ENCODE data around the gene RPGR.

- TF ChIP-seq OSR1 (CRISPR knock-in tag; IDR thresholded peaks at IDR 0.05): no peak
- TF ChIP-seq GLIS3 (CRISPR knock-in tag; IDR thresholded peaks at IDR 0.05): no peak
- no peak for TF ChIP-seq TSHZ2 (CRISPR knock-in tag; IDR thresholded peaks at IDR 0.05)
- no peak for TF ChIP-seq RARB (CRISPR knock-in tag; IDR thresholded peaks at IDR 0.05)
- no peak for TF ChIP-seq ZNF8 (CRISPR knock-in tag; IDR thresholded peaks at IDR 0.05)
- TF ChIP-seq TCF4 (CRISPR knock-in tag; IDR thresholded peaks at IDR 0.05; ENCODE audit: borderline replicate concordance): no peak
- TF ChIP-seq TOX (CRISPR knock-in tag; IDR thresholded peaks at IDR 0.05; ENCODE audit: borderline replicate concordance): no peak
- TF ChIP-seq SNAI2 (CRISPR knock-in tag; IDR thresholded peaks at IDR 0.05): no peak
- no peak for TF ChIP-seq ISL1 (CRISPR knock-in tag; IDR thresholded peaks at IDR 0.05)
- no peak for TF ChIP-seq ZC3H10 (CRISPR knock-in tag; IDR thresholded peaks at IDR 0.05)
These were observed 48.6 kb downstream of the RPGR start for GRCh38 chrX:38278682-38279081.
